ENCODE data around the gene ZNF490.

ZNF490 gene

GRCh38 chr19:12546903-12547302 is 63.7 kb downstream of the ZNF490 start:
- no peak for DNase-seq (ENCODE audit: low read depth)
- no peak for TF ChIP-seq CTCF (IDR thresholded peaks at IDR 0.05; ENCODE audit: control insufficient read depth, insufficient read depth, low read depth, low read length, missing control alignments)
- H3K4me3 ChIP-seq (ENCODE audit: control insufficient read depth, low read depth, low read length): no peak overlapping the region

GRCh38 chr19:12546068-12546467 is 64.5 kb downstream of the ZNF490 start:
- H3K4me3 ChIP-seq (ENCODE audit: control insufficient read depth, low read depth, low read length): no peak overlapping the region
- DNase-seq (ENCODE audit: low read depth): no peak
- no peak for TF ChIP-seq CTCF (IDR thresholded peaks at IDR 0.05; ENCODE audit: control insufficient read depth, insufficient read depth, low read depth, low read length, missing control alignments)

- H3K4me3 ChIP-seq (ENCODE audit: control insufficient read depth, low read depth, low read length): no peak overlapping the region
- DNase-seq (ENCODE audit: low read depth): no peak
- no peak for TF ChIP-seq CTCF (IDR thresholded peaks at IDR 0.05; ENCODE audit: control insufficient read depth, insufficient read depth, low read depth, low read length, missing control alignments)
Measured at GRCh38 chr19:12545267-12545666, 65.3 kb downstream of the ZNF490 start.

GRCh38 chr19:12544401-12544876 is 66.2 kb downstream of the ZNF490 start:
- no peak for TF ChIP-seq CTCF (IDR thresholded peaks at IDR 0.05; ENCODE audit: control insufficient read depth, insufficient read depth, low read depth, low read length, missing control alignments)
- DNase-seq (ENCODE audit: low read depth): no peak
- H3K4me3 ChIP-seq (ENCODE audit: control insufficient read depth, low read depth, low read length): no peak overlapping the region

- no peak for TF ChIP-seq CTCF (IDR thresholded peaks at IDR 0.05; ENCODE audit: control insufficient read depth, insufficient read depth, low read depth, low read length, missing control alignments)
- no peak for DNase-seq (ENCODE audit: low read depth)
- no peak overlapping the region for H3K4me3 ChIP-seq (ENCODE audit: control insufficient read depth, low read depth, low read length)
Measured at GRCh38 chr19:12543855-12544254, 66.8 kb downstream of the ZNF490 start.
